WTC11 (cell line): ENCODE results near the gene MCM6. TPM values are rescaled to one million over a fixed set of nuclear protein-coding genes. Genes with fewer than 3 reads are reported as not detected.

Experiments used
- ATAC-seq: fragments of 200-7000 bp; cut with Tn5 transposase; 2 replicates; pipeline ENCODE4 v1.10.0; 2021; ENCODE audit warnings: mild to moderate bottlenecking, moderate library complexity
- CTCF ChIA-PET: fragments of 300-600 bp; sonication (Branson Sonifier 250); formaldehyde crosslinking; loops from one replicate; lab custom pipeline; 2021; ENCODE audit warnings: antibody characterized with exemption; lab: Charles Lee
- POLR2A ChIA-PET: fragments of 350-600 bp; sonication (Branson Sonifier 250); formaldehyde crosslinking; loops from one replicate; lab custom pipeline; 2021; ENCODE audit warnings: antibody characterized with exemption; lab: Charles Lee
- DNase-seq: peaks from one replicate; pipeline ENCODE4 v3.0.0; 2021; ENCODE audit warnings: low spot score
- H3K27ac Mint-ChIP-seq: 2 replicates; pipeline ENCODE4 v1.8.0; 2021; ENCODE audit warnings: mixed read lengths
- H3K27me3 Mint-ChIP-seq: 2 replicates; pipeline ENCODE4 v1.8.0; 2021; ENCODE audit warnings: low read depth, mild to moderate bottlenecking, moderate library complexity, mixed read lengths
- H3K36me3 Mint-ChIP-seq: 2 replicates; pipeline ENCODE4 v1.8.0; 2021; ENCODE audit warnings: mixed read lengths
- H3K4me1 Mint-ChIP-seq: 2 replicates; pipeline ENCODE4 v1.8.0; 2022; ENCODE audit warnings: mixed read lengths
- H3K4me3 Mint-ChIP-seq: 2 replicates; pipeline ENCODE4 v1.8.0; 2021; ENCODE audit warnings: mild to moderate bottlenecking, moderate library complexity, mixed read lengths
- H3K9me3 Mint-ChIP-seq: 2 replicates; pipeline ENCODE4 v1.8.0; 2021; ENCODE audit warnings: mixed read lengths
- ARID4B ChIP-seq: sonication (generic); formaldehyde crosslinking; IDR thresholded peaks from 2 replicates; pipeline ENCODE4 v1.8.0; 2023; ENCODE audit warnings: missing genetic modification reagents, mild to moderate bottlenecking, borderline replicate concordance
- ATF2 ChIP-seq: sonication (generic); formaldehyde crosslinking; IDR thresholded peaks from 2 replicates; pipeline ENCODE4 v1.8.1; 2022; ENCODE audit warnings: low read depth, missing genetic modification reagents, borderline replicate concordance
- ATF6 ChIP-seq: sonication (generic); formaldehyde crosslinking; IDR thresholded peaks from 2 replicates; pipeline ENCODE4 v1.8.1; 2023; ENCODE audit warnings: mild to moderate bottlenecking, missing genetic modification reagents
- CREB1 ChIP-seq: sonication (generic); formaldehyde crosslinking; IDR thresholded peaks from 2 replicates; pipeline ENCODE4 v1.8.0; 2023; ENCODE audit warnings: mild to moderate bottlenecking, missing genetic modification reagents
- FOXJ3 ChIP-seq: sonication (generic); formaldehyde crosslinking; IDR thresholded peaks from 2 replicates; pipeline ENCODE4 v1.9.0; 2021; ENCODE audit warnings: missing genetic modification reagents, mild to moderate bottlenecking, borderline replicate concordance
- FOXK1 ChIP-seq: sonication (generic); formaldehyde crosslinking; IDR thresholded peaks from 2 replicates; pipeline ENCODE4 v1.8.0; 2022; ENCODE audit warnings: mild to moderate bottlenecking, moderate library complexity, missing genetic modification reagents
- IRF1 ChIP-seq: sonication (generic); formaldehyde crosslinking; IDR thresholded peaks from 2 replicates; pipeline ENCODE4 v1.8.0; 2023; ENCODE audit warnings: missing genetic modification reagents
- JAZF1 ChIP-seq: fragments of 250-450 bp; sonication (Bioruptor Pico); IDR thresholded peaks from 2 replicates; pipeline ENCODE4 v1.9.0; 2021; ENCODE audit warnings: moderate library complexity, mild to moderate bottlenecking, inconsistent platforms
- MXD4 ChIP-seq: fragments of 250-450 bp; sonication (Bioruptor Pico); IDR thresholded peaks from 2 replicates; pipeline ENCODE4 v1.8.0; 2021; ENCODE audit warnings: mild to moderate bottlenecking, moderate library complexity, borderline replicate concordance
- MYBL2 ChIP-seq: sonication (generic); formaldehyde crosslinking; IDR thresholded peaks from 2 replicates; pipeline ENCODE4 v1.8.1; 2023; ENCODE audit warnings: mild to moderate bottlenecking, moderate library complexity, missing genetic modification reagents
- NR3C1 ChIP-seq: sonication (generic); formaldehyde crosslinking; conservative IDR thresholded peaks from 2 replicates; pipeline ENCODE4 v1.8.1; 2023; ENCODE audit warnings: low read depth, mild to moderate bottlenecking, missing genetic modification reagents
- RORB ChIP-seq: fragments of 250-450 bp; sonication (Bioruptor Pico); IDR thresholded peaks from 2 replicates; pipeline ENCODE4 v1.9.0; 2021; ENCODE audit warnings: mild to moderate bottlenecking
- SMAD4 ChIP-seq: sonication (generic); formaldehyde crosslinking; IDR thresholded peaks from 2 replicates; pipeline ENCODE4 v1.8.0; 2022; ENCODE audit warnings: mild to moderate bottlenecking, missing genetic modification reagents
- SOX15 ChIP-seq: fragments of 250-450 bp; sonication (Bioruptor Pico); IDR thresholded peaks from 2 replicates; pipeline ENCODE4 v1.9.0; 2021; ENCODE audit warnings: mild to moderate bottlenecking
- STAT6 ChIP-seq: sonication (generic); formaldehyde crosslinking; conservative IDR thresholded peaks from 2 replicates; pipeline ENCODE4 v1.8.1; 2023; ENCODE audit warnings: mild to moderate bottlenecking, low read depth, missing genetic modification reagents, moderate library complexity
- ZNF121 ChIP-seq: sonication (generic); formaldehyde crosslinking; IDR thresholded peaks from 2 replicates; pipeline ENCODE4 v1.8.0; 2023; ENCODE audit warnings: missing genetic modification reagents
- ZNF232 ChIP-seq: sonication (generic); formaldehyde crosslinking; IDR thresholded peaks from 2 replicates; pipeline ENCODE4 v1.8.0; 2022; ENCODE audit warnings: mild to moderate bottlenecking, missing genetic modification reagents
- total RNA-seq: library from RNA; stranded (reverse); gene quantifications from 3 replicates; pipeline ENCODE4 v1.2.3, GENCODE V29; 2021

Gene MCM6
- total RNA-seq, 1 experiment from 2014 or later = 107 TPM

GRCh38 chr2:135832891-135833290 lies 43.4 kb downstream of the MCM6 start:
- DNase-seq = no peak
- ChIA-PET CTCF (interaction anchor here (2.2 kb wide), 1 partner anchor 35 kb away, joined by 9 read pairs; no protein-coding TSS in a partner anchor), POLR2A (interaction anchor here (0.6 kb wide), 1 partner anchor 553 kb away, joined by 3 read pairs; no protein-coding TSS in a partner anchor)
- no peak for ATAC-seq
- H3K4me3 Mint-ChIP-seq = no peak overlapping the region
- peaks cover 4% of the 10 kb centered on the region for H3K9me3 Mint-ChIP-seq
- H3K27ac Mint-ChIP-seq = no peak overlapping the region
- H3K4me1 Mint-ChIP-seq = no peaks in the 10 kb centered on the region
- H3K27me3 Mint-ChIP-seq = no peaks in the 10 kb centered on the region; the same call in 1 of the 2 replicates
- no peaks in the 10 kb centered on the region for H3K36me3 Mint-ChIP-seq
- no peak for TF ChIP-seq ATF2 (CRISPR knock-in tag)
- no peak for TF ChIP-seq JAZF1 (CRISPR knock-in tag)
- TF ChIP-seq NR3C1 (CRISPR knock-in tag) = no peak
- TF ChIP-seq MXD4 (CRISPR knock-in tag) = no peak
- no peak for TF ChIP-seq SOX15

- H3K9me3 Mint-ChIP-seq = peaks cover 4% of the 10 kb centered on the region
- DNase-seq = no peak
- TF ChIP-seq ZNF121 (CRISPR knock-in tag) (no peak), RORB (CRISPR knock-in tag) (no peak), SMAD4 (CRISPR knock-in tag) (no peak), ATF6 (no peak), FOXJ3 (no peak), ARID4B (CRISPR knock-in tag) (no peak), MYBL2 (CRISPR knock-in tag) (no peak)
- H3K27ac Mint-ChIP-seq = no peak overlapping the region
- CTCF ChIA-PET = no interaction called here
- H3K36me3 Mint-ChIP-seq = no peaks in the 10 kb centered on the region
- H3K4me3 Mint-ChIP-seq = no peak overlapping the region
- POLR2A ChIA-PET = no interaction called here
- H3K27me3 Mint-ChIP-seq = no peaks in the 10 kb centered on the region; the same call in 1 of the 2 replicates
- no peak for ATAC-seq
- H3K4me1 Mint-ChIP-seq = no peaks in the 10 kb centered on the region
Measured at GRCh38 chr2:135831180-135831812, 44.9 kb downstream of the MCM6 start.

- Mint-ChIP-seq H3K9me3 (peaks cover 4% of the 10 kb centered on the region), H3K36me3 (no peaks in the 10 kb centered on the region), H3K4me3 (no peak overlapping the region), H3K27ac (no peak overlapping the region), H3K27me3 (no peaks in the 10 kb centered on the region; the same call in 1 of the 2 replicates), H3K4me1 (no peaks in the 10 kb centered on the region)
- ChIA-PET CTCF (interaction anchor here (0.9 kb wide), 1 partner anchor 168 kb away, joined by 3 read pairs; no protein-coding TSS in a partner anchor), POLR2A (no interaction called here)
- no peak for DNase-seq
- no peak for ATAC-seq
- TF ChIP-seq CREB1 (CRISPR knock-in tag) = no peak
- no peak for TF ChIP-seq IRF1
- no peak for TF ChIP-seq STAT6
- TF ChIP-seq ZNF232 (CRISPR knock-in tag) = no peak
- TF ChIP-seq FOXK1 (CRISPR knock-in tag) = no peak
Measured at GRCh38 chr2:135829378-135830135, 46.7 kb downstream of the MCM6 start.
